Left lobe of liver (tissue), 2 donors: ENCODE data around the gene RELA. TPM values are rescaled to one million over a fixed set of nuclear protein-coding genes. Genes with fewer than 3 reads are reported as not detected.
A peak's percentile ranks its signal among the peaks of the same experiment; 100 is the strongest.
"Not testable (repeated sequence)": the region's sequence is repeated elsewhere in the genome, so short reads cannot be mapped to it uniquely, and the experiment has no call there.

Experiments used
- ATAC-seq: fragments of 200-7000 bp; cut with Tn5 transposase; one replicate; pipeline ENCODE4 v1.9.1; 2020; ENCODE audit warnings: mild to moderate bottlenecking, moderate library complexity
- DNase-seq: peaks from one replicate; pipeline ENCODE4 v3.0.0-alpha.2; 2020; ENCODE audit warnings: low spot score
- total RNA-seq: library from RNA; stranded (reverse); gene quantifications from one replicate; pipeline ENCODE4 v1.2.1, GENCODE V29; 2021
- donor health status: DM: no; HTN: no; CAD: no; lungs with moderate emphysema.
- donor health status: DM: no; HTN: yes; CAD: no.

Gene RELA
- total RNA-seq, 1 donor from 2014 or later, result 34.3 TPM

- ATAC-seq (no peak), DNase-seq (peak; percentile 46)
These were observed 12.8 kb downstream of the RELA start for GRCh38 chr11:65649656-65650546.

- ATAC-seq, result peak; percentile 3
These were observed 13.7 kb downstream of the RELA start for GRCh38 chr11:65648997-65649493.

GRCh38 chr11:65646958-65647701 is 15.6 kb downstream of the RELA start:
- ATAC-seq (peak; percentile 78), DNase-seq (peak; percentile 85)

More at GRCh38 chr11:65648997-65649493, 13.7 kb downstream of the RELA start:
- peak; percentile 76 for DNase-seq

- ATAC-seq (no peak), DNase-seq (no peak)
These were observed 16.3 kb downstream of the RELA start for GRCh38 chr11:65646288-65646957.

GRCh38 chr11:65645710-65646109 is 17.0 kb downstream of the RELA start:
- no peak for DNase-seq

GRCh38 chr11:65644837-65645236 is 17.9 kb downstream of the RELA start:
- ATAC-seq, result no peak

More at GRCh38 chr11:65645710-65646109, 17.0 kb downstream of the RELA start:
- ATAC-seq, result no peak

GRCh38 chr11:65643971-65644370 is 18.7 kb downstream of the RELA start:
- ATAC-seq (no peak), DNase-seq (no peak)

More at GRCh38 chr11:65644837-65645236, 17.9 kb downstream of the RELA start:
- DNase-seq, result no peak

- no peak for DNase-seq
- ATAC-seq, result no peak
These were observed 20.6 kb downstream of the RELA start for GRCh38 chr11:65642014-65642671.

- DNase-seq (no peak), ATAC-seq (no peak)
These were observed 21.3 kb downstream of the RELA start for GRCh38 chr11:65641297-65642013.

DNA sequence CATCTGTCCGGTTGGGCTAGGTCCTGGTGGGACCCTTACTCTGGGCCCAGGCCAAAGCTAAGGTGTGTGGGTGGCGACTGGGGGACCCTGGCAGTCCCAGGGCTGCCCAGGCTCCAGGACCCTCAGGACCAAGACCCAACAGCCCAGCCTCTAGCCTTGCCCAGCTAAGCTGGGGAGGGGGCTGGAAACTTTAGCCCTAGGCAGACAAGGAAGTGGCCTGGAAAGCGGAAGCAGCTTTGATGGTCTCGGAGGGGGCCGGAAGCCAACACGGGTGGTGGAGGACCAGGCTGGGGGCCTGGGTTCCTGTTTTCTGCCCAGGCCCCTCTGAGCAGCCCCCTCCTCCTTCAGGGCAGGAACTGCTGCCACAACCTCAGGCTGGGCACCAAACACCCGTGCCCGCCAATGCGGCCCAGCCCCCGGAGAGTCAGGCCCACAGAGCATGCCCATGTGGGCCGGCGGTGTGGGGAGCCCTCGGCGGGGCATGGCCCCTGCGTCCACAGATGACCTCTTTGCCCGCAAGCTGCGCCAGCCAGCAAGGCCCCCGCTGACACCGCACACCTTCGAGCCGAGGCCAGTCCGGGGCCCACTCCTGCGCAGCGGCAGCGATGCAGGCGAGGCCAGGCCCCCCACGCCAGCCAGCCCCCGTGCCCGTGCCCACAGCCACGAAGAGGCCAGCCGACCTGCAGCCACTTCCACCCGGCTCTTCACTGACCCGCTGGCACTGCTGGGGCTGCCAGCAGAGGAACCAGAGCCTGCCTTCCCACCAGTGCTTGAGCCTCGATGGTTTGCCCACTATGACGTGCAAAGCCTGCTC is 22.0 kb downstream of the RELA start:
- ATAC-seq, result no peak
- DNase-seq, result no peak

DNA sequence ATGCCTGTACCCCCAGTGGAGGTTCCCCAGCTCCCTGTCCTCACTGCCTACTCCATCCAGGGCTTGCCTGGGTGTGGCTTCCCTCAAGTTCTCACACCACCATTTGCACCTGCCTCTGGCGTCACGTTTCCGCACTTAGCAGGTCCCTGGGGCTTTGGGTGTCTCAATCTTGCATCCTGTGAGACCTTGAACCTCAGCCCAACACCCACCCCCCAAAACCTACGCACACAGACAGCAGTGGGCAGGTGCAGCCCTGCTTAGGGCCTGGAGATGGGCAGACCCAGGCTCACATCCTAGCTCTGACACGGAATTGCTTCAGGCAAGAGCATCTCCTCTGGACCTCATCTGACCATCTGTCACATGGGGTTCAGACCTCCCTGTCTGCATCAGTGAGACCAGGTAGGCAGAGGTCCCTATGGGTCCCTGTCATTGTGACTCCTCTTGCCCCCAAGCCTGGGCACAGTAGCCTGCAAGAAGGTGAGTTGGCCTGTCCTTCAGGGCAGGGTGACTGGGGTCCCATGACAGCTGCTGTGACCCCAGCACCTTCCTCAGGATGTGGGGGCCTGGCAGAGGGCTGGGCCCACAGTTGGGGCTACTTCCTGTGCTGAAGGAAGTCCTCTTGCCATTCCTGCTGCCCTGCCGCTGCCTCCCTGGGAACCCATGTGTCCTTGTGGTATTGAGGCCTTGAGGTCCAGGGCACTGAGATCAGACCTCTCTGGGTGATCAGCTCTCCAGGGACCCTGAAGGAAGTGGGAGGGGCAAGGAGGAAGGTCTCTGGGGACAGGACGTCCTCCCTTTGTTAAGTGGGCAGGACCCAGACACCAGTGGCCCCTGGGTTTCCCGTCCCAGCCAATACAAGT is 22.9 kb downstream of the RELA start:
- ATAC-seq (peak; percentile 4), DNase-seq (no peak)

DNA sequence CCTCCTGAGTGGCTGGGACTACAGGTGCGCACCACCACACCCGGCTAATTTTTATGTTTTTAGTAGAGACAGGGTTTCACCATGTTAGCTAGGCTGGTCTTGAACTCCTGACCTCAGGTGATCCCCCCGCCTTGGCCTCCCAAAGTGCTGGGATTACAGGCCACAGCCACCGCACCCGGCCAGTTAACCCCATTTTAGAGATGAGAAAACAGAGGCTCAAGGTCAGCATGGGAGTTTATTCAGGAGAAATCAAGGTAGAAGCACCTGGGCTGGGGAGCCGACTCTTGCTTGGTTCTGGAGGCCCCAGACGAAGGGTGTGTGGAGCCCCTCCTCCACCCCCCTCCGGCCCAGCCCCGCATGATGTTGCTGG is 23.5 kb downstream of the RELA start:
- ATAC-seq, result not testable (repeated sequence)

GRCh38 chr11:65637794-65638419 is 24.8 kb downstream of the RELA start, which contains the start of gene SIPA1:
TSS of gene SIPA1 (plus strand) at chr11:65638101. CDS start at chr11:65640922, 2,821 bp downstream.
- ATAC-seq (peak; percentile 86), DNase-seq (peak; percentile 76)

More for the DNA sequence above, 23.5 kb downstream of the RELA start:
- DNase-seq, result not testable (repeated sequence)

GRCh38 chr11:65637032-65637557 is 25.6 kb downstream of the RELA start:
- ATAC-seq (peak; percentile 8), DNase-seq (no peak)

GRCh38 chr11:65636108-65637031 is 26.3 kb downstream of the RELA start:
- DNase-seq, result no peak

More at GRCh38 chr11:65636108-65637031, 26.3 kb downstream of the RELA start:
- ATAC-seq, result no peak
